GM12864 (cell line): ENCODE data around the gene CCT5.

Experiments used
- DNase-seq: peaks from one replicate; pipeline ENCODE4 v3.0.0-alpha.2; 2011; ENCODE audit warnings: low read depth
- H3K4me3 ChIP-seq: 2 replicates; pipeline ENCODE4 v1.5.1; 2011; ENCODE audit warnings: mild to moderate bottlenecking, low read depth, low read length, control low read depth
- CTCF ChIP-seq: IDR thresholded peaks from 2 replicates; pipeline ENCODE4 v1.5.1; 2011; ENCODE audit warnings: low read depth, mild to moderate bottlenecking, moderate library complexity, low read length, control low read depth, inconsistent platforms; ENCODE audit errors: missing control alignments

The CCT5 gene

GRCh38 chr5:10290438-10290837 is 40.4 kb downstream of the CCT5 start:
- H3K4me3 ChIP-seq: no peak overlapping the region
- DNase-seq: no peak
- TF ChIP-seq CTCF: no peak

- DNase-seq: no peak
- no peak for TF ChIP-seq CTCF
- no peak overlapping the region for H3K4me3 ChIP-seq
These were observed 41.7 kb downstream of the CCT5 start for GRCh38 chr5:10291692-10292339.

DNA sequence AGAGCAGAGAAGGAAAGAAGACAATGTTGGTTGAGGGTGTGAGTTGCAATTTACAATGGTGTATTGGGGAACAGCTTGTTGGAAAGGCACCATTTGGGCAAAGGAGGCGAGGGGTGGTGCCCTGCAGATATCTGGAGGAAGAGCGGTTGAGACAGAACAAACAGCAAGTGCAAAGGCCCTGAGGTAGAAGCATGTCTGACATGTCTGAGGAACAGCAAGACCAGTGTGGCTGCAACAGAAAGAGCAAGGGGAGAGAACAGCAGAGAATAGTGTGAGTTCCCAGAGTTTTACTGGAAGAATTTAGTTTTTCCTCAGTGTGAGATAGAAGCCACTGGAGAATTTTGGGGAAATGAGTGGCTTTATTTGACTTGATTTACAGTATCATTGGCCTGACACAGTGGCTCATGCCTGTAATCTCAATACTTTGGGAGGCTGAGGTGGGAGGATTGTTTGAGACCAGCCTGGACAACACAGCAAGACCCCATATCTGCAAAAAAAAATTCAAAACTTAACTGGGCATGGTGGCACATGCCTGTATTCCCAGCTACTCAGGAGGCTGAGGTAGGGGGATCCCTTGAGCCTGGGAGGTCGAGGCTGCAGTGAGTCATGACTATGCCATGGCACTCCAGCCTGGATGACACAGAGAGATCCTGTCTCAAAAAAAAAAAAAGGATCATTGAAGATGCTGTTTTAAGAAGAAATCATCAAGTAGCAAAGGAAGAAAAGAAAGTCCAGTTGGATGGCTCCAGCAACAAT is 44.0 kb downstream of the CCT5 start:
- no peak for DNase-seq

DNA sequence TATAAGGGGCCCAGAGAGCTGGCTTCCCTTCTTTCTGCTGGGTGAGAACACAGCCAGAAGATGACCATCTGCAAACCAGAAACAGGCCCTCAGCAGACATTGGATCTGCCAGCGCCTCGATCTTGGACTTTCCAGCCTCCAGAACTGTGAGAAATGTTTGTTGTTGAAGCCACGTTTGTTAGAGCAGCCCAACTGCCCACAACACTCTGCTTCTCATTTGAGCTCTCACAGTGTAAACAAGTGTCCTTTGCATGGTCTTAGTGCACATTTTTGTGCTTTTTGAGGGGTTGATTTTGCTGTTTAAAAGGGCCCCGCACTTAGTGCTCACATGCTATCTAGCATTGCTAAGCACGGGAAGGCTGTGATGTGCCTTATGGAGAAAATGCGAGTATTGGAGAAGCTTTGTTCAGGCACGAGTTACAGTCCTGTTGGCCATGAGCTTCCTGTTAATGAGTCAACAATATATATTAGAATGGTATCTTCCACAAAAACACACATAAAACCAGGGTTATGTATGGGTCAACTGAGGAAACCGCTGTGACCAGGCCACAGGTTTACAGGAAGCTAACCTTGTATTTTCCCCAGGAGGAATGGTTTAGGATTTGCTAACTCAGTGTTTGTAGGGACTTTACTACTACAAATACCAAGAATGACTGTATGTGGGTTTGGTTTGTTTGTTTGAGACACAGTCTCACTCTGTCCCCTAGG is 45.7 kb downstream of the CCT5 start:
- no peak for TF ChIP-seq CTCF
- no peak for DNase-seq
- no peak overlapping the region for H3K4me3 ChIP-seq

More for the DNA sequence above, 44.0 kb downstream of the CCT5 start:
- no peak for TF ChIP-seq CTCF
- H3K4me3 ChIP-seq: no peak overlapping the region

DNA sequence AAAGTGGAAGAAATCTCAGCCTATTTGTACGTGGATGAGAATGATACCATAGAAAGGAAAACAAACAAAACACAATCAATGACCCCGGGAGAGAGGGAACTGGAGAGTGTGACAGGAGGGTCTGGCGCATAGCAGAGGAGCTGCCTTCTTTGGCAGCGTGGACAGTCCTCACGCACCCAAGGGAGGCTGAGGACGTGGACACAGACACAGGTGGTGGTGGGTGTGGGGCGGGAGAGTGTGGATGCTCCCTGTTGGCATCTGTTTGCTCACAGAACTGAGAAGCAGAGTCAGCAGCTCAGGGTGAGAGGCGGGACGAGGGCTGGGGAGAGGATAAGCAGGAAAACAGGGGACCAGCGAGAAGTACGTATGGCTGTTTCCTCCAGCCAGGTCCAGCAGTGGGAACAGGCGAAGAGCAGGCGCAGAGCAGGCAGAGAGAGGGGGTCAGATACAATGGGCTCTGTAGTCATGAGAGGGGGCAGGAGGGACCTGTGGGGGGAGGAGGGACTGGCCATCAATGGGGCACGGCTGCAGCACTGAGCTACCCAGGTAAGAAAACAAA is 47.6 kb downstream of the CCT5 start:
- H3K4me3 ChIP-seq: no peak overlapping the region
- TF ChIP-seq CTCF: no peak
- no peak for DNase-seq

DNA sequence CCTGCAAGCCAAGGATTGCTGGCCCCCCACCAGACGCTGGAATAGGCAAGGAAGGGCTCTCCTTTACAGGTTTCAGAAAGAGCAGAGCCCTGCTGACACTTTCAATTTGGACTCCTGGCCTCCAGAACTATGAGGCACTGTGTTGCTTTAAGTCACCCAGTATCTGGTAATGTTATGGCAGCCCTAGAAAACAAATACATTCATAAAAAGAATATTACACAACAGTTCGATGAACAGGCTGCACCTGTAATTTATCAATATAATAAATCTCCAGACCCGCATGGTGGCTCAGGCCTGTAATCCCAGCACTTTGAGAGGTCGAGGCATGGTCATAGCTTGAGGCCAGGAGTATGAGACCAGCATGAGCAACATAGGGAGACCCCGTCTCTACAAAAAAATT is 50.2 kb downstream of the CCT5 start:
- H3K4me3 ChIP-seq: no peak overlapping the region
- DNase-seq: no peak
- TF ChIP-seq CTCF: no peak
